ENCODE measurements around the gene CREG2.
A peak's percentile ranks its signal among the peaks of the same experiment; 100 is the strongest.
"Not testable (repeated sequence)": the region's sequence is repeated elsewhere in the genome, so short reads cannot be mapped to it uniquely, and the experiment has no call there.

The CREG2 gene

GRCh38 chr2:101356521-101356920 lies 30.8 kb downstream of the CREG2 start:
- DNase-seq (ENCODE audit: extremely low read depth, low read depth): no peak
- TF ChIP-seq, protein P1, sequence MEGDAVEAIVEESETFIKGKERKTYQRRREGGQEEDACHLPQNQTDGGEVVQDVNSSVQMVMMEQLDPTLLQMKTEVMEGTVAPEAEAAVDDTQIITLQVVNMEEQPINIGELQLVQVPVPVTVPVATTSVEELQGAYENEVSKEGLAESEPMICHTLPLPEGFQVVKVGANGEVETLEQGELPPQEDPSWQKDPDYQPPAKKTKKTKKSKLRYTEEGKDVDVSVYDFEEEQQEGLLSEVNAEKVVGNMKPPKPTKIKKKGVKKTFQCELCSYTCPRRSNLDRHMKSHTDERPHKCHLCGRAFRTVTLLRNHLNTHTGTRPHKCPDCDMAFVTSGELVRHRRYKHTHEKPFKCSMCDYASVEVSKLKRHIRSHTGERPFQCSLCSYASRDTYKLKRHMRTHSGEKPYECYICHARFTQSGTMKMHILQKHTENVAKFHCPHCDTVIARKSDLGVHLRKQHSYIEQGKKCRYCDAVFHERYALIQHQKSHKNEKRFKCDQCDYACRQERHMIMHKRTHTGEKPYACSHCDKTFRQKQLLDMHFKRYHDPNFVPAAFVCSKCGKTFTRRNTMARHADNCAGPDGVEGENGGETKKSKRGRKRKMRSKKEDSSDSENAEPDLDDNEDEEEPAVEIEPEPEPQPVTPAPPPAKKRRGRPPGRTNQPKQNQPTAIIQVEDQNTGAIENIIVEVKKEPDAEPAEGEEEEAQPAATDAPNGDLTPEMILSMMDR (IDR thresholded peaks at IDR 0.05; ENCODE audit: low read depth, low read length): no peak

GRCh38 chr2:101356055-101356454 lies 31.2 kb downstream of the CREG2 start:
- DNase-seq (ENCODE audit: extremely low read depth, low read depth): no peak
- TF ChIP-seq, protein P1 (IDR thresholded peaks at IDR 0.05; ENCODE audit: low read depth, low read length): no peak

DNA sequence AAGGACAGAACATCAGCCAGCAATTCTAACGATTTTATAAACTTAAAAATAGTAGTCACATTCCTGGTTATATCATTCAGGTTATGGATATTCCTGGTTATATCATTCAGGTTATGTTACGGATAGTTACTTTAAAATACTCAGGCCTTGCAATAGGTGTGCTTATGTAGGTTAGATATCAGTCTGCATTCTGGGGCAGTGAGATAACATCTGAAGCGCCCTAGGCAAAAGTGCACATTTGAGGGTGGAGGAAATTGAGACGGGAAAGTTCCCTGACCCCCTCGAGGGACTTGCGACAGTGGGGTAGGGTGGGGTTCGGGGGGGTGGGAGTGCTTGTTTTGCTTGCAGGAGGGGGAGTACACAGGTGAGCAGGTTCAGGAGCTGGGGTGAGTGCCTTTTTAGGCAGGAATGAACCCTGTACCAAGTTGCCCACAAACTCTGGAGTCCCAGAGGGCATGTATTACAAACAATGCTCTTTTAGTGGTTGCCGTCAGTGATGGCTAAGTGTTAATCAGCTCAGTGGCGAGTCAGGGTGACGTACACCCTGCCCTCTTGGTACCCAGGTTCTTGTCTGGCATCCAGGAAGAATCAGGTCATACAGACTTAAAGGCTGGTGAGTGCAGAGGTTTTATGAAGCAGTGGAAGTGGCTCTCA lies 31.8 kb downstream of the CREG2 start:
- TF ChIP-seq, protein P1 (IDR thresholded peaks at IDR 0.05; ENCODE audit: low read depth, low read length): no peak
- DNase-seq (ENCODE audit: extremely low read depth, low read depth): no peak

- no peak for DNase-seq (ENCODE audit: extremely low read depth, low read depth)
- TF ChIP-seq, protein P1 (IDR thresholded peaks at IDR 0.05; ENCODE audit: low read depth, low read length): no peak
Observed at GRCh38 chr2:101354420-101355311, 32.6 kb downstream of the CREG2 start.

DNA sequence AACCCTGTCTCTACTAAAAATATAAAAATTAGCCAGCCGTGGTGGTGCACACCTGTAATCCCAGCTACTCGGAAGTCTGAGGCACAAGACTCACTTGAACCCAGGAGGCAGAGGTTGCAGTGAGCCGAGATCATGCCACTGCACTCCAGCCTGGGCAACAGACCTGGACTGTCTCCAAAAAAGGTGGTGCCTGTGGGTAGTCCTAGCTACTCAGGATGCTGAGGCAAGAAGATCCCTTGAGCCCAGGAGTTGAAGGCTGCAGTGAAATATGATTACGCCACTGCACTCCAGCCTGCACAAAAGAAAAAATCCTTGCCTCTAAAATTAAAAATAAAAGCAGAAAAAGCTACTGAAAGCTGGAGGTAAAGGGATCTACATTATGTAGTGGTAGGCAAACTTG lies 34.7 kb downstream of the CREG2 start:
- DNase-seq (ENCODE audit: extremely low read depth, low read depth): not testable (repeated sequence)

DNA sequence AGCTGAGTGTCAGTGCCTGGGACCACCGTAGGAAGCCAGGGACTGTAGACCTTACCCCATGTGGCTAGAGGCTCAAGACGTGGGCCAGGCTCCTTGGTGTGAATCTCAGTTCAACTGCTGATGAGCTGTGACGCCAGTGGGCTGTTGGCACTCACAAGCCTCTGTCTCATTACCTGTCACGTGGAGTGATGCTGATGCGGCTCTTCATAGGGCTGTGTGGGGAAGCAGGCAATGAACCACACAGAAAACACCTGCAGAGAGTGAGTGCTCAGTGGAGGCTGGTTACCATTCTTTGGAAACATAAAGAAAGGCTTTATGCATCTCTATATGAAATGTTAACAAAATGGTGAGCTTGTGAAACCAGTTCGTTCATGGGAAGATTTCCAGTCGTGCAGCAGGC lies 36.1 kb downstream of the CREG2 start:
- DNase-seq (ENCODE audit: extremely low read depth, low read depth): no peak
- TF ChIP-seq, protein P1 (IDR thresholded peaks at IDR 0.05; ENCODE audit: low read depth, low read length): no peak

DNA sequence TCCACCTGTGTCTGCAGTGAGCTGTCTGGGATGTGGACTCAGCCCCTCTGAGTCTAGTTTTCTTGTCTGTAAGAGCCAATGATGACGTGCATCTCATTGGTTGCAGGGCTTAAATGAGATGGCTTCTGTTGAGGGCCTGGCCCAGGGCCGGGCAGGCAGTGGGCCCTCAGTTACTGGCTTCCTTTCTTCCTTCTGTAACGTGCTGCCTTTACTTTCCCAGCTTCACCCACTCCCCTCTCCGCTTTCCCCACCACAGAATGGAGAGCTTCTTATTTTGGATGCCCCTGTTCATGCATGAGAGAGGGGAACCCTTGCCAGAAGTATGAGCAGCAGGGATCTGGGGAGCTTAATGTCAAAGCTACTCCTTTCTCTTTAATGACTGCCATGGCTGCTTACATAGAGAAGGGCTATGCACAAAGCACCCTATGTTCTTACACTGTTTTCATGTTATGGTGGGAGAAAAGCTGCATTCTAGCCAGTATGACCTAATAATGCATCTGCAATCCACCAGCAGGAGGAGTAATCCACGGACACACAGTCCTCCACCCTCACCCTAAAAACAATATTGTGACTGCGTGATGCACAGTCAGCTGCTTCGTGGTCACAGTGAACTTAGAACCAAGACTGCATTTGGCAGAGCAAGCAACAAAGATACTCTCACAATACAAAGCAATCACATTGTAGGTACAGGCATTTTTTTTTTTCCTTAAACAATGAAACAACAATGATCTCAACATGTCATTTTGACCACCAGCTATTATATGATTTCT lies 37.2 kb downstream of the CREG2 start:
- TF ChIP-seq, protein P1 (IDR thresholded peaks at IDR 0.05; ENCODE audit: low read depth, low read length): peak; percentile 26
- DNase-seq (ENCODE audit: extremely low read depth, low read depth): no peak

Data from AG09319 (cell line).